Upper lobe of left lung (tissue), 4 donors: Measurements from ENCODE around the gene LASP1.

ENCODE experiments used
- EP300 ChIP-seq, 4 donors: sonication (generic); formaldehyde crosslinking; IDR thresholded peaks; one replicate each; pipeline ENCODE4 v1.5.1; 2017; ENCODE audit warnings: antibody characterized with exemption in 4 of 4, control low read depth in 2 of 4
- POLR2A ChIP-seq, 4 donors: fragments of 450-650 bp; IDR thresholded peaks; one replicate each; pipeline ENCODE4 v1.5.1; 2016 to 2017; ENCODE audit warnings: antibody characterized with exemption in 4 of 4, mild to moderate bottlenecking in 2 of 4
- TF ChIP-seq, protein P1 (sequence below), 6 experiments: fragments of 450-650 bp in 4 of 6; fragments of 200-600 bp in 2 of 6; sonication (generic) in 2 of 6; IDR thresholded peaks; one replicate each; pipeline ENCODE4 v1.5.1; 2016 to 2019; ENCODE audit warnings: antibody characterized with exemption in 6 of 6

DNA sequence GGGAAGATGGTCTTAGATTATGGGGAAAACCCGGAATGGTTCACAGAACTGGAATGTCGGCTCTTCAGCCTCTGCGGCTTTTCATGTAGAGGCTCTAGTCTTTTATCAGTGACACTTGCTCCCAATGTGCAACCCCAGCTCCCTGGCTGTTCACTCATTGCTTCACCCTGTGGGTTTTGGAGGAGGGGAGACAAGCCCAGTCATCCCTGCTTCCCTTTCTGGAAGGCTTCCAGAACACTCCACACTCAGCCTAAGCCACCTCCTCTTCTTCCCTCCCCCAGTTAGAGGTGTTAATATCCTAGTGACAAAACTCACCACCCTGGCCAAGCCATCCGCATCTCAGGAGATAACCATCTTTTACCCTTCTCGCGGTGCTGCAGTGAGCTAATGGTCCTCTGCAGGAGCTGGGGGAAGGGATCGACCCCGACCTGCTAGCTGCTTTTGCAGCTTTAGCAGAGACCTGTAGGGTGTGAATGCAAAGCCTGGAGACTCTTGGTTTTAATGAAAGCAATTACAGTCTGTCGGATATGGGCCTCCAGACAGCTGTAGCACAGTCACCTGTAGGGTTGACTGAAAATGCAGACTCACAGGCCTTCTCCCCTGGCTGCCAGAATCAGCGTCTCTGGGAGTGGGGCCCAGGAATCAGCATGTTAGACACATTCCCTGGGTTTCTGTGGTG is 31.3 kb downstream of the LASP1 start:
- TF ChIP-seq, protein P1, sequence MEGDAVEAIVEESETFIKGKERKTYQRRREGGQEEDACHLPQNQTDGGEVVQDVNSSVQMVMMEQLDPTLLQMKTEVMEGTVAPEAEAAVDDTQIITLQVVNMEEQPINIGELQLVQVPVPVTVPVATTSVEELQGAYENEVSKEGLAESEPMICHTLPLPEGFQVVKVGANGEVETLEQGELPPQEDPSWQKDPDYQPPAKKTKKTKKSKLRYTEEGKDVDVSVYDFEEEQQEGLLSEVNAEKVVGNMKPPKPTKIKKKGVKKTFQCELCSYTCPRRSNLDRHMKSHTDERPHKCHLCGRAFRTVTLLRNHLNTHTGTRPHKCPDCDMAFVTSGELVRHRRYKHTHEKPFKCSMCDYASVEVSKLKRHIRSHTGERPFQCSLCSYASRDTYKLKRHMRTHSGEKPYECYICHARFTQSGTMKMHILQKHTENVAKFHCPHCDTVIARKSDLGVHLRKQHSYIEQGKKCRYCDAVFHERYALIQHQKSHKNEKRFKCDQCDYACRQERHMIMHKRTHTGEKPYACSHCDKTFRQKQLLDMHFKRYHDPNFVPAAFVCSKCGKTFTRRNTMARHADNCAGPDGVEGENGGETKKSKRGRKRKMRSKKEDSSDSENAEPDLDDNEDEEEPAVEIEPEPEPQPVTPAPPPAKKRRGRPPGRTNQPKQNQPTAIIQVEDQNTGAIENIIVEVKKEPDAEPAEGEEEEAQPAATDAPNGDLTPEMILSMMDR (IDR thresholded peaks at IDR 0.05), result no peak
- TF ChIP-seq EP300 (IDR thresholded peaks at IDR 0.05), result peak in 1 of 4 donors; percentile 7
- no peak for TF ChIP-seq POLR2A (IDR thresholded peaks at IDR 0.05)
